Tibial artery (tissue), 4 donors: ENCODE results near the gene KLHL40.

Experiments used
- DNase-seq, 2 donors: peaks; one replicate each; pipeline ENCODE4 v3.0.0-alpha.2; 2019
- H3K27ac ChIP-seq, 2 donors: fragments of 200-600 bp; sonication (generic) in 1 of 2; 1 replicate in 1 of 2; 2 replicates in 1 of 2; pipeline ENCODE4 v1.5.1; 2018 to 2019; ENCODE audit warnings: mild to moderate bottlenecking in 1 of 2
- H3K27me3 ChIP-seq, 2 donors: fragments of 200-600 bp; sonication (generic) in 1 of 2; one replicate each; pipeline versions ENCODE4 v1.5.1 to v1.6.0; 2016 to 2019
- H3K36me3 ChIP-seq, 3 donors: fragments of 200-600 bp; sonication (generic) in 2 of 3; one replicate each; pipeline ENCODE4 v1.5.1; 2016 to 2019; ENCODE audit warnings: mild to moderate bottlenecking in 2 of 3
- H3K4me1 ChIP-seq, 4 donors: fragments of 200-600 bp; sonication (generic) in 2 of 4; 1 replicate in 3 of 4; 2 replicates in 1 of 4; pipeline ENCODE4 v1.5.1; 2016 to 2019
- H3K4me3 ChIP-seq, 2 donors: fragments of 200-600 bp; sonication (generic) in 1 of 2; 1 replicate in 1 of 2; 2 replicates in 1 of 2; pipeline ENCODE4 v1.5.1; 2018 to 2019; ENCODE audit warnings: mild to moderate bottlenecking in 2 of 2
- H3K9me3 ChIP-seq, 3 donors: fragments of 200-600 bp; sonication (generic) in 1 of 3; one replicate each; pipeline ENCODE4 v1.5.1; 2016 to 2019
- CTCF ChIP-seq, 2 experiments: fragments of 200-600 bp in 1 of 2; fragments of 450-650 bp in 1 of 2; IDR thresholded peaks; one replicate each; pipeline ENCODE4 v1.5.1; 2017 to 2019; ENCODE audit warnings: antibody characterized with exemption in 2 of 2, mild to moderate bottlenecking in 1 of 2, moderate library complexity in 1 of 2
- intact Hi-C: fragments of 100-400 bp; cut with DNase I; formaldehyde crosslinking; loops from one replicate; pipeline ENCODE4 v1.15.0; 2023; ENCODE audit warnings: low total_unique reads

Gene KLHL40

DNA sequence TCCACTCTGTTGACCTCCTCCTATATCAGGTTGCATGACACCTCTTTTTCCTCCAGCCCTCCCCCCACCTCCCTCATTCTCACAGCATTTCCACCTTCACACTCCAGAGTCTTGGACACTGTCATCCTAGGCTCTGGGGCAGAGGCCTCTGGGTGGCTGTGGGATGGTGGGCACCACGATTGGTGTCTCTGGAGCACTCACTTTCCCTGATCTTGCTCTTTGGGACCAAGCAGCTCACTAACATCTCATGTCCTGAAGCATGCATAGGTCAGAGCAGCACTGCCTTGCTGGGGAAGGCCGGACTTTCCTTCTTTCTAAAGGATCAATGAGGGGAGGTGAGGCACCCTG lies 16.9 kb upstream of the KLHL40 start:
- intact Hi-C loops, result no loop called here
- peak in 1 of 2 donors; percentile 47 for DNase-seq
- H3K27ac ChIP-seq, result no peak overlapping the region
- peaks cover 0 to 34% (median 25%) of the 10 kb centered on the region in 4 donors for H3K4me1 ChIP-seq
- no peaks in the 10 kb centered on the region for H3K9me3 ChIP-seq
- TF ChIP-seq CTCF (IDR thresholded peaks at IDR 0.05), result no peak
- no peak overlapping the region for H3K4me3 ChIP-seq
- H3K27me3 ChIP-seq, result no peaks in the 10 kb centered on the region
- H3K36me3 ChIP-seq, result peaks cover 0 to 11% (median 2%) of the 10 kb centered on the region in 3 donors

DNA sequence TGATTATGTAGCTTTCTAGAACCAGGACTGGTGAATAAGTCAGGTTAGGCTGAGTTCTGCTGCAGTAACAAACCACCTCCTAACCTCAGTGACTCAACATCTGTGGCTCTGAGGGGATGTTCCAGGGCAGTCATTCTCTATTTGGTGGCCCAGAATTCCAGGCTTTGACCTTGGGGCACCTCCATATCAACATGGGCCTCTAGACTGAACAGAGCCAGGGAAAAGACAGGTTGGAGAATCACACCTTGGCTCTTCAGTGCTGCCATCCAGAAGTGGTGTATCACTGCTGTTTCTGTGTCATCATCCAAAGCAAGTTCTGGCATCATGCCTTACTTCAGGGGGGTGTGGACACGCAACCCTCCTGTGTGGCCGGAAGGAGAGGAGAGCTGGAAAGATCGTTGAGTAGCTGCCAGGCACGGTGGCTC lies 16.5 kb upstream of the KLHL40 start:
- peaks cover 0 to 34% (median 25%) of the 10 kb centered on the region in 4 donors for H3K4me1 ChIP-seq
- no peaks in the 10 kb centered on the region for H3K9me3 ChIP-seq
- H3K27me3 ChIP-seq, result no peaks in the 10 kb centered on the region
- H3K36me3 ChIP-seq, result peaks cover 0 to 9% (median 0%) of the 10 kb centered on the region in 3 donors
- no peak overlapping the region for H3K27ac ChIP-seq
- no peak overlapping the region for H3K4me3 ChIP-seq
- intact Hi-C loops, result no loop called here
- no peak for TF ChIP-seq CTCF (IDR thresholded peaks at IDR 0.05)
- peak in 1 of 2 donors; percentile 60 for DNase-seq

DNA sequence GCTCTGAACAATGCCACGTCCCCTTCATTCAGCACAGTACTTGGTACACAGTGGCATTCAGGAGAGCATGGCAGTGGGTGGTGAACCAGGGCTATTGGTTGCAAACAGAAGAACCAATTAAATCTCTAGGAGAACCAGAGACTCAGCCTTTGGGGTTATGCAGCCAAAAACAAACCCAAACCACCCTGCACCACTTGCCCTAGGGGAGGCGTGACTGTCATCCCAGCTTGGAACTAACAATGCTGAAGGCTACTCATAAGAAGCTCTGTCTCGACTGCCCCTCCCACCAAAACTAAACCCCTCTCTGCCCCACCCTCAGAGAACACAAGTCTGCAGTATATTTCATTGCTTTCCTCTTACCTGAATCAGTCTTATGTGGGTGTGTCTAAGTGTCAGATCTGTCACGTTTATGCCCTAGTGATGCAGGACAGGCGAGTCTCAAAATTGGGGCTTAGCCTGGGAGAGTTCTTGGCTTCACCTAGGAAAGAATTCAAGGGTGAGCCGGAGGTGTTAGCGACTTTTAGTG lies 15.2 kb upstream of the KLHL40 start:
- peak in 1 of 2 donors; percentile 57 for DNase-seq
- intact Hi-C loops, result no loop called here

DNA sequence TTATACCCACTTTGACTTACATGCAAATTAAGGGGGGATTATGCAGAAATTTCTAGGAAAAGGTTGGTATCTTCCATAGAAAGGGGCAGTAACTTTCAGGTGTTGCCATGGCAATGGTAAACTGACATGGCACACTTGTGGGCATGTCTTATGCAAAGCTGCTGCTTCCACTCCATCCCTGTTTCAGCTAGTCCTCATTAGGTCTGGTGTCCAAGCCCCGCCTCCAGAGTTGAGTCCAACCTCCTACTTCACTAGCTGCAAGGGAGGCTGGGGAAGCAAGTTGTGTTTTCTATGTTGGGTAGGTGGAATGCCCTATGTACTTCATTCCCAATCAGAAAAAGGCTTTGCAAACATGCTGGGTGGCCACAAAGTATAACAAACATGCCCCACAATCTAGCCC lies 14.7 kb upstream of the KLHL40 start:
- Histone ChIP-seq H3K36me3 (no peaks in the 10 kb centered on the region), H3K4me3 (no peak overlapping the region), H3K4me1 (peaks cover 0 to 26% (median 20%) of the 10 kb centered on the region in 4 donors), H3K27ac (no peak overlapping the region), H3K9me3 (no peaks in the 10 kb centered on the region), H3K27me3 (no peaks in the 10 kb centered on the region)
- DNase-seq, result peak in 1 of 2 donors; percentile 53
- intact Hi-C loops, result no loop called here
- TF ChIP-seq CTCF (IDR thresholded peaks at IDR 0.05), result no peak

More for the DNA sequence above, 15.2 kb upstream of the KLHL40 start:
- TF ChIP-seq CTCF (IDR thresholded peaks at IDR 0.05), result no peak
- Histone ChIP-seq H3K4me3 (no peak overlapping the region), H3K27me3 (no peaks in the 10 kb centered on the region), H3K4me1 (peaks cover 0 to 32% (median 25%) of the 10 kb centered on the region in 4 donors), H3K36me3 (no peaks in the 10 kb centered on the region), H3K9me3 (no peaks in the 10 kb centered on the region), H3K27ac (no peak overlapping the region)

DNA sequence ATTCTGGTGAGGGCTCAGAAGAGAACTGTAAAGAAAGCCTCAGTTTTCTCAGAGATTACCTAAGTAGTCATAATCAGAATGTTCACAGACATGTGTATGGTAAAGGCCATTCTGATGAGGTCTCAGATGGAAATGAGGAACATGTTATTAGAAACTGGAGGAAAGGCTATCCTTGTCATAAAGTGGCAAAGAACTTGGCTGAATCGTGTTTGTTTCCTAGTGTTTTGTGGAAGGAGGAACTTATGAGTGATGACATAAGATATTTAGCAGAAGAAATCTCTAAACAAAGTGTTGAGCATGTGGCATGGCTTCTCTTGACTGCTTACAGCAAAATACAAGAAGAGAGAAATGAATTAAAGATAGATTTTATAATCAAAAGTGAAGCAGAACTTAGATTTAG lies 12.8 kb upstream of the KLHL40 start:
- no peaks in the 10 kb centered on the region for H3K36me3 ChIP-seq
- H3K27ac ChIP-seq, result no peak overlapping the region
- intact Hi-C loops, result no loop called here
- H3K4me1 ChIP-seq, result peaks cover 0 to 8% (median 2%) of the 10 kb centered on the region in 4 donors
- no peak for DNase-seq
- peaks cover 0 to 2% (median 0%) of the 10 kb centered on the region in 3 donors for H3K9me3 ChIP-seq
- no peak for TF ChIP-seq CTCF (IDR thresholded peaks at IDR 0.05)
- H3K4me3 ChIP-seq, result no peak overlapping the region
- no peaks in the 10 kb centered on the region for H3K27me3 ChIP-seq

GRCh38 chr3:42673082-42673481 lies 12.3 kb upstream of the KLHL40 start:
- Histone ChIP-seq H3K36me3 (no peaks in the 10 kb centered on the region), H3K4me1 (peaks cover 0 to 2% (median 0%) of the 10 kb centered on the region in 4 donors), H3K27me3 (no peaks in the 10 kb centered on the region), H3K4me3 (no peak overlapping the region), H3K27ac (no peak overlapping the region), H3K9me3 (peaks cover 0 to 2% (median 0%) of the 10 kb centered on the region in 3 donors)
- intact Hi-C loops, result no loop called here
- no peak for TF ChIP-seq CTCF (IDR thresholded peaks at IDR 0.05)
- DNase-seq, result peak in 1 of 2 donors; percentile 51
